Right lung (tissue), 10 donors: ENCODE results near the gene TMEM39B. TPM values are rescaled to one million over a fixed set of nuclear protein-coding genes. Genes with fewer than 3 reads are reported as not detected.
A peak's percentile ranks its signal among the peaks of the same experiment; 100 is the strongest.

Source experiments
- DNase-seq, 2 donors: peaks; one replicate each; pipeline ENCODE4 v3.0.0-alpha.2; 2013
- long read RNA-seq, 8 donors: transcript quantifications; one replicate each; lab custom pipeline, GENCODE V29; 2026
- polyA plus RNA-seq, 5 donors: library from polyadenylated mRNA; unstranded; fragments of 120-200 nt; gene quantifications; one replicate each; pipeline versions ENCODE4 v1.2.1 to v1.2.3, GENCODE V29; 2013; ENCODE audit warnings: inconsistent platforms in 1 of 5, low replicate concordance in 1 of 5; ENCODE audit not compliant: insufficient read length in 5 of 5, insufficient read depth in 1 of 5

Gene TMEM39B
- 10 to 100 TPM; 21.1 to 27.2 (median 24.6) TPM for polyA plus RNA-seq
- long read RNA-seq, donor 1, transcript TMEM39B-203 (7 exons, 1,538 nt), result major isoform, 7 of 19 reads
- long read RNA-seq, donor 1, transcript TMEM39B-201 (9 exons, 1,813 nt), result minor isoform, 5 of 19 reads
- long read RNA-seq, donor 1, partial matches to known transcripts, result 7 of 19 reads
- long read RNA-seq, donor 1, other reads (novel, unspliced or antisense), result 0 of 19 reads
- long read RNA-seq, donor 2, partial matches to known transcripts, result 0 of 5 reads
- long read RNA-seq, donor 2, other reads (novel, unspliced or antisense), result 0 of 5 reads
- long read RNA-seq, donor 3, partial matches to known transcripts, result 7 of 13 reads
- long read RNA-seq, donor 3, other reads (novel, unspliced or antisense), result 0 of 13 reads
- long read RNA-seq, donor 4, transcript TMEM39B-201 (9 exons, 1,813 nt), result major isoform, 6 of 10 reads
- long read RNA-seq, donor 4, partial matches to known transcripts, result 0 of 10 reads
- long read RNA-seq, donor 4, other reads (novel, unspliced or antisense), result 0 of 10 reads
- long read RNA-seq, donor 5, transcript TMEM39B-201 (9 exons, 1,813 nt), result major isoform, 8 of 10 reads
- long read RNA-seq, donor 5, partial matches to known transcripts, result 0 of 10 reads
- long read RNA-seq, donor 5, other reads (novel, unspliced or antisense), result 0 of 10 reads
- long read RNA-seq, donor 6, transcript TMEM39B-201 (9 exons, 1,813 nt), result major isoform, 8 of 15 reads
- long read RNA-seq, donor 6, transcript TMEM39B-203 (7 exons, 1,538 nt), result minor isoform, 7 of 15 reads
- long read RNA-seq, donor 6, partial matches to known transcripts, result 0 of 15 reads
- long read RNA-seq, donor 6, other reads (novel, unspliced or antisense), result 0 of 15 reads
- long read RNA-seq, donor 7, transcript TMEM39B-201 (9 exons, 1,813 nt), result major isoform, 7 of 11 reads
- long read RNA-seq, donor 7, partial matches to known transcripts, result 0 of 11 reads
- long read RNA-seq, donor 7, other reads (novel, unspliced or antisense), result 0 of 11 reads
- long read RNA-seq, donor 8, partial matches to known transcripts, result 0 of 2 reads
- long read RNA-seq, donor 8, other reads (novel, unspliced or antisense), result 0 of 2 reads

GRCh38 chr1:32072622-32073298, at the start of gene TMEM39B:
TMEM39B (plus strand) TSS chr1:32072939; CDS start chr1:32073048, 109 bp downstream.
- peak; percentile 96 to 98 for DNase-seq

GRCh38 chr1:32023351-32023750, 49.4 kb upstream of the TMEM39B start:
- DNase-seq, result no peak

GRCh38 chr1:32025515-32025914, 47.2 kb upstream of the TMEM39B start:
- no peak for DNase-seq

- DNase-seq, result no peak
Observed at GRCh38 chr1:32028746-32029145, 44.0 kb upstream of the TMEM39B start.

GRCh38 chr1:32031578-32032274, 41.0 kb upstream of the TMEM39B start:
- DNase-seq, result no peak

- no peak for DNase-seq
Observed at GRCh38 chr1:32032275-32032615, 40.5 kb upstream of the TMEM39B start.

- no peak for DNase-seq
Observed at GRCh38 chr1:32035119-32035518, 37.6 kb upstream of the TMEM39B start.

GRCh38 chr1:32040711-32041110, 32.0 kb upstream of the TMEM39B start:
- DNase-seq, result no peak

GRCh38 chr1:32042330-32042729, 30.4 kb upstream of the TMEM39B start:
- DNase-seq, result no peak

- no peak for DNase-seq
Observed at GRCh38 chr1:32044234-32044633, 28.5 kb upstream of the TMEM39B start.

GRCh38 chr1:32045772-32046171, 27.0 kb upstream of the TMEM39B start:
- no peak for DNase-seq

- DNase-seq, result no peak
Observed at GRCh38 chr1:32047701-32048100, 25.0 kb upstream of the TMEM39B start.

GRCh38 chr1:32048440-32048839, 24.3 kb upstream of the TMEM39B start:
- no peak for DNase-seq

- no peak for DNase-seq
Observed at GRCh38 chr1:32051706-32052105, 21.0 kb upstream of the TMEM39B start.

GRCh38 chr1:32052887-32053286, 19.9 kb upstream of the TMEM39B start:
- DNase-seq, result no peak

GRCh38 chr1:32055416-32055815, 17.3 kb upstream of the TMEM39B start:
- DNase-seq, result peak; percentile 51 to 53

- no peak for DNase-seq
Observed at GRCh38 chr1:32056598-32056997, 16.1 kb upstream of the TMEM39B start.

- no peak for DNase-seq
Observed at GRCh38 chr1:32060914-32061313, 11.8 kb upstream of the TMEM39B start.

GRCh38 chr1:32062867-32063230, 9.9 kb upstream of the TMEM39B start:
- no peak for DNase-seq

- peak; percentile 36 to 40 for DNase-seq
Observed at GRCh38 chr1:32063261-32063681, 9.5 kb upstream of the TMEM39B start.
